SK-N-SH (cell line): ENCODE data around the gene HDDC2. TPM values are rescaled to one million over a fixed set of nuclear protein-coding genes. Genes with fewer than 3 reads are reported as not detected.

ENCODE experiments used
- CTCF ChIA-PET: fragments of 300-600, 350-600 bp; formaldehyde crosslinking; extraction: SDS; loops from one replicate; lab custom pipeline; 2021; lab: Yijun Ruan, JAX
- POLR2A ChIA-PET: fragments of 350-600 bp; sonication (Branson Sonifier 250); formaldehyde crosslinking; extraction: SDS; loops from one replicate; lab custom pipeline; 2020; ENCODE audit warnings: antibody characterized with exemption, inconsistent platforms; lab: Yijun Ruan, JAX
- DNase-seq: peaks from one replicate; pipeline ENCODE4 v3.0.0; 2012
- H2AFZ ChIP-seq: fragments of 200-600 bp; sonication (generic); 2 replicates; pipeline ENCODE4 v1.8.1; 2016; ENCODE audit warnings: antibody characterized with exemption, mild to moderate bottlenecking, low read depth
- H3F3A ChIP-seq: fragments of 200-600 bp; sonication (generic); replicated peaks from 2 replicates; pipeline ENCODE3; 2016; ENCODE audit warnings: antibody characterized with exemption, mild to moderate bottlenecking; ENCODE audit not compliant: insufficient read depth
- H3K27ac ChIP-seq, 2 experiments: fragments of 200-500 bp in 1 of 2; fragments of 200-600 bp in 1 of 2; sonication (Bioruptor generic) in 1 of 2; sonication (generic), shearing (Covaris generic) in 1 of 2; 2 replicates each; pipeline versions ENCODE4 v1.5.1 to v1.6.1; 2014 to 2016; ENCODE audit warnings: low read depth in 2 of 2, inconsistent platforms in 1 of 2, low read length in 1 of 2, mild to moderate bottlenecking in 1 of 2, mixed read lengths in 1 of 2
- H3K27me3 ChIP-seq: fragments of 200-600 bp; sonication (generic), shearing (Covaris generic); 2 replicates; pipeline ENCODE4 v1.6.1; 2016; ENCODE audit warnings: mixed run types; ENCODE audit not compliant: insufficient read depth
- H3K36me3 ChIP-seq, 2 experiments: fragments of 200-500 bp in 1 of 2; fragments of 200-600 bp in 1 of 2; sonication (Bioruptor generic) in 1 of 2; sonication (generic) in 1 of 2; replicated peaks in 1 of 2; 2 replicates each; pipeline versions ENCODE3 to v1.5.1; 2014 to 2016; ENCODE audit warnings: low read length in 1 of 2, mild to moderate bottlenecking in 1 of 2; ENCODE audit not compliant: insufficient read depth in 2 of 2, control insufficient read depth in 1 of 2
- H3K4me1 ChIP-seq, 2 experiments: fragments of 200-500 bp in 1 of 2; fragments of 200-600 bp in 1 of 2; sonication (Bioruptor generic) in 1 of 2; sonication (generic), shearing (Covaris generic) in 1 of 2; 2 replicates each; pipeline versions ENCODE4 v1.5.1 to v1.6.1; 2014 to 2016; ENCODE audit warnings: low read depth in 1 of 2, low read length in 1 of 2, mixed run types in 1 of 2; ENCODE audit not compliant: insufficient read depth in 2 of 2, control insufficient read depth in 1 of 2
- H3K4me2 ChIP-seq: fragments of 200-600 bp; sonication (generic), shearing (Covaris generic); 2 replicates; pipeline ENCODE4 v1.6.1; 2017; ENCODE audit warnings: mixed run types
- H3K4me3 ChIP-seq, 2 experiments: fragments of 200-500 bp in 1 of 2; fragments of 200-600 bp in 1 of 2; sonication (Bioruptor generic) in 1 of 2; sonication (generic), shearing (Covaris generic) in 1 of 2; 2 replicates each; pipeline versions ENCODE4 v1.5.1 to v1.8.1; 2014 to 2016; ENCODE audit warnings: low read depth in 2 of 2, inconsistent platforms in 1 of 2, low read length in 1 of 2, mild to moderate bottlenecking in 1 of 2, mixed read lengths in 1 of 2, moderate library complexity in 1 of 2
- H3K79me2 ChIP-seq: fragments of 200-600 bp; sonication (generic); 2 replicates; pipeline ENCODE4 v1.8.1; 2017; ENCODE audit warnings: mild to moderate bottlenecking; ENCODE audit not compliant: insufficient read depth
- H3K9ac ChIP-seq: fragments of 200-600 bp; sonication (generic); 2 replicates; pipeline ENCODE4 v1.6.1; 2017; ENCODE audit warnings: mixed run types
- H3K9me2 ChIP-seq: fragments of 200-600 bp; sonication (generic); 2 replicates; pipeline ENCODE4 v1.6.1; 2017; ENCODE audit warnings: mixed run types
- H3K9me3 ChIP-seq: fragments of 200-600 bp; sonication (generic); 2 replicates; pipeline ENCODE4 v1.6.1; 2017; ENCODE audit warnings: mixed run types, mild to moderate bottlenecking, moderate library complexity
- H4K20me1 ChIP-seq: fragments of 200-600 bp; sonication (generic); 2 replicates; pipeline ENCODE4 v1.6.1; 2017; ENCODE audit warnings: mild to moderate bottlenecking, mixed run types; ENCODE audit not compliant: insufficient read depth
- CHD2 ChIP-seq: fragments of 150-350 bp; IDR thresholded peaks from 2 replicates; pipeline ENCODE4 v1.6.1; 2018; ENCODE audit warnings: low read length; ENCODE audit not compliant: partially characterized antibody
- FOSL2 ChIP-seq: IDR thresholded peaks from 2 replicates; pipeline ENCODE4 v1.4.0; 2012; ENCODE audit warnings: low read depth, mild to moderate bottlenecking, moderate library complexity, borderline replicate concordance
- GATA2 ChIP-seq: sonication (generic); formaldehyde crosslinking; IDR thresholded peaks from 2 replicates; pipeline ENCODE4 v1.5.0; 2020; ENCODE audit warnings: mild to moderate bottlenecking, missing genetic modification reagents
- JUND ChIP-seq: IDR thresholded peaks from 2 replicates; pipeline ENCODE4 v1.4.0; 2012
- NFIC ChIP-seq: IDR thresholded peaks from 2 replicates; pipeline ENCODE4 v1.4.0; 2012; ENCODE audit warnings: borderline replicate concordance
- RAD21 ChIP-seq: IDR thresholded peaks from 2 replicates; pipeline ENCODE4 v1.6.1; 2012; ENCODE audit warnings: mild to moderate bottlenecking, low read length
- RFX5 ChIP-seq: IDR thresholded peaks from 2 replicates; pipeline ENCODE4 v1.6.1; 2012; ENCODE audit warnings: mild to moderate bottlenecking, improper control_type of control experiment, low read length
- TCF12 ChIP-seq: IDR thresholded peaks from 2 replicates; pipeline ENCODE4 v1.4.0; 2012
- YY1 ChIP-seq: IDR thresholded peaks from 2 replicates; pipeline ENCODE4 v1.4.0; 2012; ENCODE audit warnings: low read depth, mild to moderate bottlenecking
- WGBS: methylation state at CpG from one replicate; pipeline ENCODE4 v1.1.6; 2017; ENCODE audit warnings: low lambda C conversion rate; 5-methylcytosine and 5-hydroxymethylcytosine counted together
- polyA plus RNA-seq, 3 experiments: library from polyadenylated mRNA; depleted of rRNA; stranded (reverse); fragments of >200 nt; gene quantifications; 2 replicates each; pipeline ENCODE4 v1.2.3, GENCODE V29; 2012
- TF ChIP-seq, protein P1 (sequence below): fragments of 200-600 bp; sonication (generic); IDR thresholded peaks from 2 replicates; pipeline ENCODE4 v1.6.1; 2017; ENCODE audit warnings: antibody characterized with exemption, mild to moderate bottlenecking, moderate library complexity
- TF ChIP-seq, protein P2 (sequence below): IDR thresholded peaks from 2 replicates; pipeline ENCODE4 v1.6.1; 2012; ENCODE audit warnings: mild to moderate bottlenecking, low read depth, low read length, moderate library complexity
- TF ChIP-seq, protein P3 (sequence below): IDR thresholded peaks from 2 replicates; pipeline ENCODE4 v1.4.0; 2012; ENCODE audit warnings: low read depth

HDDC2 gene
- polyA plus RNA-seq, 1 of the 3 experiments (the other 2 are of a cell fraction), result 85.5 TPM

DNA sequence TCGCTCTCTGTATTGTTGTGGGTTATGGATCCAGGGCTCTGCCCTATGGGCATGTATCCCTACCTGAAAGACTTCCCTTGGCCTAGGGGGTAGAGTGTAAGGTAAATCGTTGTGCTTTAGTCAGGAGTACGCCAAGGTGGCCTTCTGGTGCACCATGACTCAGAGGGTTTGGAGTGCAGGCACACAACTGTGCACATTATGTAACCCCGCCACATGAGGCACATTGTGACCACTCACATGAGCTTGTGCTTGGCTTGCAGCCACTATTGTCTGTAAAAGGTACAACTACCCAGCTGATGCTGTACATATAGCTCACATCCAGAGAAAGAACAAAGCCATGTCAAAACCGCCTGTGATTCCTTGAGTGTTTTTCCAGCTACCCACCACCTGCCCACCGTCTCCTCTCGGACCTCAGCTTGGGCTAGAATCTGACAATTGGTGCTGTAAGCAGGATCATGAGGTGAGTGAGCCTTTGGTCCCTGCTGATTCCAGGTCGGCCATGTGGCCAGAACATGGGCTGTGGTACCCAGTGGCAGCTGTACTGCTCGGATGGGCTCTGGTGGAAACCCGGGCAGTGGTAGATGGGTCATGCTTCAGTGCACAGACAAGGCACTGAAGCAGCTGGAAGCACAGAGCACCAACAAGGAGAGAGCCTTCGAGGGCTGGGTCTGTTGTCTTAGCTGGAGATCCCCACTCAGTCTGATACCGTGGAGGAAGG is 33.8 kb downstream of the HDDC2 start (continued):
- TF ChIP-seq RAD21, result no peak
- TF ChIP-seq TCF12, result no peak
- no peak for TF ChIP-seq NFIC

DNA sequence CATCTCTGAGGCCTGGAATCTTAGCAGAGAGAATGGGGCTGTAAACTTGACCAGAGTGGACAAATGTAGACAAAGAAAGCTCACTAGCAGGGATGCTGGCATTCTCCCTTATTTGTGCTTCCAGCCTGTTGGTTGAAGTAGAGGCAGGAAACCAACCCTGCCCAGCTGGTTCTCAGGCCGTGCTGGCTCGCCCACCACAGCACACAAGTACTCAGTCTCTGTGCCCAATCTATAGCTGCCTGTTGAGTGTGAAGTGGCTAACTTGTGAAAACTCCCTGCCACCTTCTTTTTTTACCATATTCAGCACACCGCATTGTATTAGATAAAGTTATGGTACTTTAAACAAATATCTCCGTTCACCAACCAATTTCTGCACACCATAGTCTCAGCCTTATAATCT is 37.3 kb downstream of the HDDC2 start:
- CTCF ChIA-PET, result interaction anchor here (0.6 to 1.3 kb wide), 2 partner anchors 72 to 831 kb away, joined by 3 read pairs; no protein-coding TSS in a partner anchor
- H3K79me2 ChIP-seq, result no peaks in the 10 kb centered on the region
- POLR2A ChIA-PET, result no interaction called here
- H3K4me2 ChIP-seq, result no peak overlapping the region
- H3F3A ChIP-seq, result no peaks in the 10 kb centered on the region
- no peaks in the 10 kb centered on the region for H4K20me1 ChIP-seq
- no peak for DNase-seq
- whole genome bisulfite sequencing, result 70% methylated on average over 4 of the region's 4 CpGs
- H3K9ac ChIP-seq, result no peak overlapping the region
- H3K9me3 ChIP-seq, result no peaks in the 10 kb centered on the region
- H3K4me1 ChIP-seq, result no peaks in the 10 kb centered on the region; a peak in 1 of 4 replicates
- no peaks in the 10 kb centered on the region for H3K9me2 ChIP-seq
- TF ChIP-seq GATA2 (CRISPR knock-in tag) (no peak), YY1 (no peak), RFX5 (no peak), FOSL2 (no peak), CHD2 (no peak), JUND (no peak)
- TF ChIP-seq, protein P1, sequence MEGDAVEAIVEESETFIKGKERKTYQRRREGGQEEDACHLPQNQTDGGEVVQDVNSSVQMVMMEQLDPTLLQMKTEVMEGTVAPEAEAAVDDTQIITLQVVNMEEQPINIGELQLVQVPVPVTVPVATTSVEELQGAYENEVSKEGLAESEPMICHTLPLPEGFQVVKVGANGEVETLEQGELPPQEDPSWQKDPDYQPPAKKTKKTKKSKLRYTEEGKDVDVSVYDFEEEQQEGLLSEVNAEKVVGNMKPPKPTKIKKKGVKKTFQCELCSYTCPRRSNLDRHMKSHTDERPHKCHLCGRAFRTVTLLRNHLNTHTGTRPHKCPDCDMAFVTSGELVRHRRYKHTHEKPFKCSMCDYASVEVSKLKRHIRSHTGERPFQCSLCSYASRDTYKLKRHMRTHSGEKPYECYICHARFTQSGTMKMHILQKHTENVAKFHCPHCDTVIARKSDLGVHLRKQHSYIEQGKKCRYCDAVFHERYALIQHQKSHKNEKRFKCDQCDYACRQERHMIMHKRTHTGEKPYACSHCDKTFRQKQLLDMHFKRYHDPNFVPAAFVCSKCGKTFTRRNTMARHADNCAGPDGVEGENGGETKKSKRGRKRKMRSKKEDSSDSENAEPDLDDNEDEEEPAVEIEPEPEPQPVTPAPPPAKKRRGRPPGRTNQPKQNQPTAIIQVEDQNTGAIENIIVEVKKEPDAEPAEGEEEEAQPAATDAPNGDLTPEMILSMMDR, result no peak
- TF ChIP-seq, protein P2, sequence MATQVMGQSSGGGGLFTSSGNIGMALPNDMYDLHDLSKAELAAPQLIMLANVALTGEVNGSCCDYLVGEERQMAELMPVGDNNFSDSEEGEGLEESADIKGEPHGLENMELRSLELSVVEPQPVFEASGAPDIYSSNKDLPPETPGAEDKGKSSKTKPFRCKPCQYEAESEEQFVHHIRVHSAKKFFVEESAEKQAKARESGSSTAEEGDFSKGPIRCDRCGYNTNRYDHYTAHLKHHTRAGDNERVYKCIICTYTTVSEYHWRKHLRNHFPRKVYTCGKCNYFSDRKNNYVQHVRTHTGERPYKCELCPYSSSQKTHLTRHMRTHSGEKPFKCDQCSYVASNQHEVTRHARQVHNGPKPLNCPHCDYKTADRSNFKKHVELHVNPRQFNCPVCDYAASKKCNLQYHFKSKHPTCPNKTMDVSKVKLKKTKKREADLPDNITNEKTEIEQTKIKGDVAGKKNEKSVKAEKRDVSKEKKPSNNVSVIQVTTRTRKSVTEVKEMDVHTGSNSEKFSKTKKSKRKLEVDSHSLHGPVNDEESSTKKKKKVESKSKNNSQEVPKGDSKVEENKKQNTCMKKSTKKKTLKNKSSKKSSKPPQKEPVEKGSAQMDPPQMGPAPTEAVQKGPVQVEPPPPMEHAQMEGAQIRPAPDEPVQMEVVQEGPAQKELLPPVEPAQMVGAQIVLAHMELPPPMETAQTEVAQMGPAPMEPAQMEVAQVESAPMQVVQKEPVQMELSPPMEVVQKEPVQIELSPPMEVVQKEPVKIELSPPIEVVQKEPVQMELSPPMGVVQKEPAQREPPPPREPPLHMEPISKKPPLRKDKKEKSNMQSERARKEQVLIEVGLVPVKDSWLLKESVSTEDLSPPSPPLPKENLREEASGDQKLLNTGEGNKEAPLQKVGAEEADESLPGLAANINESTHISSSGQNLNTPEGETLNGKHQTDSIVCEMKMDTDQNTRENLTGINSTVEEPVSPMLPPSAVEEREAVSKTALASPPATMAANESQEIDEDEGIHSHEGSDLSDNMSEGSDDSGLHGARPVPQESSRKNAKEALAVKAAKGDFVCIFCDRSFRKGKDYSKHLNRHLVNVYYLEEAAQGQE, result no peak
- TF ChIP-seq, protein P3, sequence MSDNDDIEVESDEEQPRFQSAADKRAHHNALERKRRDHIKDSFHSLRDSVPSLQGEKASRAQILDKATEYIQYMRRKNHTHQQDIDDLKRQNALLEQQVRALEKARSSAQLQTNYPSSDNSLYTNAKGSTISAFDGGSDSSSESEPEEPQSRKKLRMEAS, result no peak
- TF ChIP-seq, all 33 proteins: peak for 0
- Histone ChIP-seq H3K27me3 (no peaks in the 10 kb centered on the region), H3K36me3 (no peaks in the 10 kb centered on the region), H3K4me3 (no peak overlapping the region), H2AFZ (no peak overlapping the region), H3K27ac (no peak overlapping the region)
